ENCODE results near the gene RERE.

The RERE gene

DNA sequence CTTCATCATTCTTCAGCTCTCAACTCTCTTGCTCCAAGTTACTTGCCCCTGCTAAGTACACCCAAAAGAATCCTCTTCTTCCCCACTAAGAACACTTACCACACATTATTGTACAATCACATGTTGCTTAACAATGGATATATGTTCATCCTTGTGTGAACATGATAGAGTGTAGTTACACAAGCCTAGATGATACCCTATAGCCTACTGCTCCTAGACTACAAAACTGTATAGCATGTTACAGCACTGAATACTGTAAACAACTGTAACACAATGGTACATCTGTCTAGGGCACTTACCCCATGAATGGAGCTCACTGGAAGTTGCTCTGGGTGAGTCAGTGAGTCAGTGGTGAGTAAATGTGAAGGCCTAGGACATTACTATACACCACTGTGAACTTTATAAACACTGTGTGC is 77.4 kb downstream of the RERE start:
- Histone ChIP-seq H3K79me2 (ENCODE audit: insufficient read depth, low read length) (no peaks in the 10 kb centered on the region), H3K9me3 (ENCODE audit: insufficient read depth, low read length) (peaks cover 3% of the 10 kb centered on the region; the same call in 1 of the 2 replicates), H3F3A (ENCODE audit: insufficient read depth) (no peaks in the 10 kb centered on the region), H2AFZ (ENCODE audit: low read depth, low read length, severe bottlenecking) (no peak overlapping the region), H3K4me2 (ENCODE audit: low read depth, low read length, poor library complexity, severe bottlenecking) (no peak overlapping the region), H3K9ac (ENCODE audit: low read length) (no peak overlapping the region), H3K9me2 (replicated peaks; ENCODE audit: insufficient read depth, low read length) (no peaks in the 10 kb centered on the region), H3K36me3 (ENCODE audit: low read length) (no peaks in the 10 kb centered on the region), H3K27ac (ENCODE audit: low read depth, low read length) (no peak overlapping the region), H3K27me3 (ENCODE audit: low read length) (no peaks in the 10 kb centered on the region), H4K20me1 (ENCODE audit: low read depth, low read length) (no peaks in the 10 kb centered on the region), H3K4me3 (ENCODE audit: insufficient read depth, low read length, poor library complexity, severe bottlenecking) (no peak overlapping the region)
- no peak for TF ChIP-seq EZH2phosphoT487 (conservative IDR thresholded peaks at IDR 0.05; ENCODE audit: low read length)
- TF ChIP-seq, protein P1, sequence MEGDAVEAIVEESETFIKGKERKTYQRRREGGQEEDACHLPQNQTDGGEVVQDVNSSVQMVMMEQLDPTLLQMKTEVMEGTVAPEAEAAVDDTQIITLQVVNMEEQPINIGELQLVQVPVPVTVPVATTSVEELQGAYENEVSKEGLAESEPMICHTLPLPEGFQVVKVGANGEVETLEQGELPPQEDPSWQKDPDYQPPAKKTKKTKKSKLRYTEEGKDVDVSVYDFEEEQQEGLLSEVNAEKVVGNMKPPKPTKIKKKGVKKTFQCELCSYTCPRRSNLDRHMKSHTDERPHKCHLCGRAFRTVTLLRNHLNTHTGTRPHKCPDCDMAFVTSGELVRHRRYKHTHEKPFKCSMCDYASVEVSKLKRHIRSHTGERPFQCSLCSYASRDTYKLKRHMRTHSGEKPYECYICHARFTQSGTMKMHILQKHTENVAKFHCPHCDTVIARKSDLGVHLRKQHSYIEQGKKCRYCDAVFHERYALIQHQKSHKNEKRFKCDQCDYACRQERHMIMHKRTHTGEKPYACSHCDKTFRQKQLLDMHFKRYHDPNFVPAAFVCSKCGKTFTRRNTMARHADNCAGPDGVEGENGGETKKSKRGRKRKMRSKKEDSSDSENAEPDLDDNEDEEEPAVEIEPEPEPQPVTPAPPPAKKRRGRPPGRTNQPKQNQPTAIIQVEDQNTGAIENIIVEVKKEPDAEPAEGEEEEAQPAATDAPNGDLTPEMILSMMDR (IDR thresholded peaks at IDR 0.05; ENCODE audit: insufficient read depth, low read length, poor library complexity, severe bottlenecking) = no peak

DNA sequence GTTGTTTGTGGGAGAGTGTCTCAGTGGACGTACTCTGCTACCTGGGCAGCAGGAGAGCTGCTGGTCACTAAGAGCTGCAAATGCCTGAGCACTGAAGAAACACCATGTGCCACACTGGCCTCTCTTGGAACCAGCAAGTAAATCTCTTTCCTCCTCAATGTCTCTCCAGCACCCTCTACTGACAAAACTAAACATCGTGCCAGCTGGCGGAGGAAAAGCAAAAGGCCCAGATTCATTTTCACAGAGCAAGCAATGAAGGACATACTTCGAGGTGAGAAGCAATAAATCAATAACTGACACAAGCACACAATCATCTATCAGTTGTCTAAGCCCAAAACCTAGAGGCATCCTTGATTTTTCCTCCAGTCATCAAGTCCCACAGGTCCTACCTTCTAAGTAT is 78.1 kb downstream of the RERE start:
- Histone ChIP-seq H3K9me3 (ENCODE audit: insufficient read depth, low read length) (peaks cover 3% of the 10 kb centered on the region; the same call in 1 of the 2 replicates), H3K9me2 (replicated peaks; ENCODE audit: insufficient read depth, low read length) (no peaks in the 10 kb centered on the region), H3K79me2 (ENCODE audit: insufficient read depth, low read length) (no peaks in the 10 kb centered on the region), H3K27me3 (ENCODE audit: low read length) (no peaks in the 10 kb centered on the region), H4K20me1 (ENCODE audit: low read depth, low read length) (no peaks in the 10 kb centered on the region), H3K4me2 (ENCODE audit: low read depth, low read length, poor library complexity, severe bottlenecking) (no peak overlapping the region), H3F3A (ENCODE audit: insufficient read depth) (no peaks in the 10 kb centered on the region), H3K27ac (ENCODE audit: low read depth, low read length) (no peak overlapping the region), H2AFZ (ENCODE audit: low read depth, low read length, severe bottlenecking) (no peak overlapping the region), H3K4me3 (ENCODE audit: insufficient read depth, low read length, poor library complexity, severe bottlenecking) (no peak overlapping the region), H3K9ac (ENCODE audit: low read length) (no peak overlapping the region), H3K36me3 (ENCODE audit: low read length) (no peaks in the 10 kb centered on the region)
- TF ChIP-seq, protein P1 (IDR thresholded peaks at IDR 0.05; ENCODE audit: insufficient read depth, low read length, poor library complexity, severe bottlenecking) = no peak
- TF ChIP-seq EZH2phosphoT487 (conservative IDR thresholded peaks at IDR 0.05; ENCODE audit: low read length) = no peak

DNA sequence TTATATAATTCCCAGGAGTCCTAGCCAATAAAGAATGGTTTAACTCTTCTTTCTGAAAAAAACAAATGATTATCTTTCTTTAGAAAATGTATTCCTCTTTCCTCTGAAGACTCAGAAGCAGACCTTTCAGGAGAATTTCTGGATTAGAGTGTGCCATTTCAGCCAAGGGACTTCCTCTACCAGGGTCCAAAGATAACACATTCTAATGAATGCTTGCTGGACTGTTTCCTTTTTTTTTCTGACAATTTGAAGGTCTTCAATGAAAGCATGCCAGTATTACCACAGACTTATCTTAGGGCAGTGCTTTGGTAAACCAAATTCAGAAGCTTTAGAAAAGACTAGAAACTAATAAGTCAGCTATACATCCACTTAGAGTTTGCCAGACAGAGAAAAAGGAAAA is 80.5 kb downstream of the RERE start:
- Histone ChIP-seq H3K79me2 (ENCODE audit: insufficient read depth, low read length) (no peaks in the 10 kb centered on the region), H3K4me3 (ENCODE audit: insufficient read depth, low read length, poor library complexity, severe bottlenecking) (no peak overlapping the region), H3F3A (ENCODE audit: insufficient read depth) (no peaks in the 10 kb centered on the region), H3K4me2 (ENCODE audit: low read depth, low read length, poor library complexity, severe bottlenecking) (no peak overlapping the region), H3K9me2 (replicated peaks; ENCODE audit: insufficient read depth, low read length) (no peaks in the 10 kb centered on the region), H3K9ac (ENCODE audit: low read length) (no peak overlapping the region), H4K20me1 (ENCODE audit: low read depth, low read length) (no peaks in the 10 kb centered on the region), H3K27ac (ENCODE audit: low read depth, low read length) (no peak overlapping the region), H3K27me3 (ENCODE audit: low read length) (no peaks in the 10 kb centered on the region), H3K9me3 (ENCODE audit: insufficient read depth, low read length) (peaks cover 3% of the 10 kb centered on the region; the same call in 1 of the 2 replicates), H3K36me3 (ENCODE audit: low read length) (no peaks in the 10 kb centered on the region), H2AFZ (ENCODE audit: low read depth, low read length, severe bottlenecking) (no peak overlapping the region)
- TF ChIP-seq, protein P1 (IDR thresholded peaks at IDR 0.05; ENCODE audit: insufficient read depth, low read length, poor library complexity, severe bottlenecking) = no peak
- TF ChIP-seq EZH2phosphoT487 (conservative IDR thresholded peaks at IDR 0.05; ENCODE audit: low read length) = no peak

Measured in SU-DHL-6 (cell line).